ENCODE data around the gene NUP188. TPM values are rescaled to one million over a fixed set of nuclear protein-coding genes. Genes with fewer than 3 reads are reported as not detected.

NUP188 gene
- total and polyA plus RNA-seq, 2 donors (not counting 3 experiments of a cell fraction or from before 2014, with no cell fraction given), result 62.7 to 66.2 TPM

DNA sequence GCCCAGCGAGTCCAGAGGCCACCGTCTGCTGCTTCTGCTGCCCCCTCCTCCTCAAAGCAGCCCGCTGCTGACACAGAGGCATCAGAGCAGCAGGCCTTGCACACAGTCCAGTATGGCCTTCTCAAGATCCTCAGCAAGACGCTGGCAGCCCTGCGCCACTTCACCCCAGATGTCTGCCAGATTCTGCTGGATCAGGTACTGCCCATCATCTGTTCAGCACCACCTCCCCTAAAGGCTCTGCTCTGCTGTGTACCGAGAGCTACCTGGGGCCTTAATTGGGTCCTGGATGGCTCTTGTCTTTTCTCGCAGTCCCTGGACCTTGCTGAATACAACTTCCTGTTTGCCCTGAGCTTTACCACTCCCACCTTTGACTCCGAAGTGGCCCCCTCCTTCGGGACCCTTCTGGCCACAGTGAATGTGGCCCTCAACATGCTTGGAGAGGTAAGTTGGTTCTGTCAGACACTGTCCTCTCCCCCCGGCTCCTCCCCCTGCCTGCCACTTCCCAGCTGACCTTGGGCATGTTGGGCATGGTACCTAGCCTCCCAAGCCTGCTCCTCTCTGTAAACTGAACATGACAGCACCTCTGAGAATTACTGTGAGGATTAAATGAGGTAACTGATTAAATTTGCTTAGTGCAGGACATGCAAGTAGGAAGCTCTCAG lies 58.0 kb downstream of the NUP188 start:
- H3K27me3 ChIP-seq (ENCODE audit: control insufficient read depth in 2 of 2, insufficient read depth in 2 of 2, low read length in 2 of 2), result no peaks in the 10 kb centered on the region
- DNase-seq (ENCODE audit: low read depth, low spot score), result no peak
- intact Hi-C loops (cut with micrococcal nuclease), result loop anchor here (5.0 to 10.0 kb wide), 2 partner anchors 143 to 609 kb away; no protein-coding TSS in a partner anchor
- no peak overlapping the region for H3K9ac ChIP-seq (replicated peaks; ENCODE audit: extremely low read depth, insufficient read depth, low read length)
- no peaks in the 10 kb centered on the region for H3K9me3 ChIP-seq (replicated peaks; ENCODE audit: control insufficient read depth, insufficient read depth, low read length)
- no peaks in the 10 kb centered on the region for H3K79me2 ChIP-seq (ENCODE audit: control insufficient read depth, insufficient read depth, low read length)
- TF ChIP-seq GATA2 (IDR thresholded peaks at IDR 0.05; ENCODE audit: insufficient read depth, insufficient read length, low read depth, low read length) (no peak), JUN (IDR thresholded peaks at IDR 0.05; ENCODE audit: borderline replicate concordance, insufficient read depth, insufficient read length, low read depth) (no peak), FOS (IDR thresholded peaks at IDR 0.05; ENCODE audit: borderline replicate concordance, insufficient read depth, low read length) (no peak), MYC (IDR thresholded peaks at IDR 0.05; ENCODE audit: low read depth, low read length) (no peak), POLR2AphosphoS5 (IDR thresholded peaks at IDR 0.05; ENCODE audit: insufficient read depth, low read depth, low read length) (no peak), EZH2 (IDR thresholded peaks at IDR 0.05; ENCODE audit: borderline replicate concordance, low read depth, low read length, severe bottlenecking) (no peak), POLR2A (IDR thresholded peaks at IDR 0.05; ENCODE audit: low read depth, low read length) (no peak)
- TF ChIP-seq, protein P1, sequence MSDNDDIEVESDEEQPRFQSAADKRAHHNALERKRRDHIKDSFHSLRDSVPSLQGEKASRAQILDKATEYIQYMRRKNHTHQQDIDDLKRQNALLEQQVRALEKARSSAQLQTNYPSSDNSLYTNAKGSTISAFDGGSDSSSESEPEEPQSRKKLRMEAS (IDR thresholded peaks at IDR 0.05; ENCODE audit: insufficient read depth, insufficient read length), result no peak
- TF ChIP-seq, protein P2, sequence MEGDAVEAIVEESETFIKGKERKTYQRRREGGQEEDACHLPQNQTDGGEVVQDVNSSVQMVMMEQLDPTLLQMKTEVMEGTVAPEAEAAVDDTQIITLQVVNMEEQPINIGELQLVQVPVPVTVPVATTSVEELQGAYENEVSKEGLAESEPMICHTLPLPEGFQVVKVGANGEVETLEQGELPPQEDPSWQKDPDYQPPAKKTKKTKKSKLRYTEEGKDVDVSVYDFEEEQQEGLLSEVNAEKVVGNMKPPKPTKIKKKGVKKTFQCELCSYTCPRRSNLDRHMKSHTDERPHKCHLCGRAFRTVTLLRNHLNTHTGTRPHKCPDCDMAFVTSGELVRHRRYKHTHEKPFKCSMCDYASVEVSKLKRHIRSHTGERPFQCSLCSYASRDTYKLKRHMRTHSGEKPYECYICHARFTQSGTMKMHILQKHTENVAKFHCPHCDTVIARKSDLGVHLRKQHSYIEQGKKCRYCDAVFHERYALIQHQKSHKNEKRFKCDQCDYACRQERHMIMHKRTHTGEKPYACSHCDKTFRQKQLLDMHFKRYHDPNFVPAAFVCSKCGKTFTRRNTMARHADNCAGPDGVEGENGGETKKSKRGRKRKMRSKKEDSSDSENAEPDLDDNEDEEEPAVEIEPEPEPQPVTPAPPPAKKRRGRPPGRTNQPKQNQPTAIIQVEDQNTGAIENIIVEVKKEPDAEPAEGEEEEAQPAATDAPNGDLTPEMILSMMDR (IDR thresholded peaks at IDR 0.05; ENCODE audit: extremely low read depth in 1 of 2, insufficient read depth in 1 of 2, low read depth in 1 of 2, low read length in 2 of 2), result no peak
- no peaks in the 10 kb centered on the region for H3K9me1 ChIP-seq (replicated peaks; ENCODE audit: control insufficient read depth, extremely low read depth, insufficient read depth, low read length)
- dilution Hi-C loops (cut with MboI; ENCODE audit: extremely low pct_ligation_motif_present, low sequenced_read_pairs), result no loop called here
- H3K36me3 ChIP-seq (ENCODE audit: control insufficient read depth in 2 of 2, extremely low read depth in 1 of 2, insufficient read depth in 2 of 2, low read length in 2 of 2), result peaks cover 6 to 59% of the 10 kb centered on the region in 2 experiments
- H3K4me2 ChIP-seq (ENCODE audit: insufficient read depth, low read length), result no peak overlapping the region
- ChIA-PET CTCF (interaction anchor here (0.7 to 3.1 kb wide), 13 partner anchors 8 to 154 kb away, joined by 3 to 17 read pairs (median 4); partner anchors contain the start of gene SH3GLB2), POLR2A (no interaction called here)
- H3K27ac ChIP-seq (ENCODE audit: insufficient read depth, low read depth, low read length), result no peak overlapping the region
- H4K20me1 ChIP-seq (replicated peaks; ENCODE audit: control insufficient read depth, extremely low read depth, insufficient read depth, low read length), result no peaks in the 10 kb centered on the region
- H3K4me3 ChIP-seq (replicated peaks in 1 of 3; ENCODE audit: insufficient read depth in 1 of 3, low read depth in 1 of 3, low read length in 3 of 3), result no peak overlapping the region
- H2AFZ ChIP-seq (ENCODE audit: low read depth, low read length), result no peak overlapping the region
- FAIRE-seq, result no peak
- no peaks in the 10 kb centered on the region for H3K4me1 ChIP-seq (ENCODE audit: control insufficient read depth, extremely low read depth, insufficient read depth, low read length)
- no TSS peak for BruUV-seq (replicated peaks)

Measured in endothelial cell of umbilical vein (primary cell).